ENCODE data around the gene GRM7.

GRCh38 chr3:7545334-7545733 is 684.4 kb downstream of the GRM7 start:
- TF ChIP-seq CTCF (IDR thresholded peaks at IDR 0.05) (no peak), POLR2A (IDR thresholded peaks at IDR 0.05) (no peak), EP300 (IDR thresholded peaks at IDR 0.05) (no peak)
